Esophagus squamous epithelium (tissue), 5 donors: Measurements from ENCODE around the gene BMPER. TPM values are rescaled to one million over a fixed set of nuclear protein-coding genes. Genes with fewer than 3 reads are reported as not detected.

Source experiments
- DNase-seq: peaks from one replicate; lab custom pipeline; 2025; lab: John Stamatoyannopoulos, UW
- H3K27ac ChIP-seq, 4 donors: fragments of 200-600 bp; sonication (generic); one replicate each; pipeline ENCODE4 v1.5.1; 2016 to 2019; ENCODE audit warnings: mild to moderate bottlenecking in 1 of 4
- H3K27me3 ChIP-seq, 4 donors: fragments of 200-600 bp; sonication (generic); 1 replicate in 3 of 4; 2 replicates in 1 of 4; pipeline versions ENCODE4 v1.5.1 to v1.6.0; 2017 to 2021; ENCODE audit warnings: antibody characterized with exemption in 1 of 4
- H3K36me3 ChIP-seq, 3 donors: fragments of 200-600 bp; sonication (generic); one replicate each; pipeline ENCODE4 v1.5.1; 2016 to 2019
- H3K4me1 ChIP-seq, 3 donors: fragments of 200-600 bp; sonication (generic); one replicate each; pipeline ENCODE4 v1.5.1; 2017 to 2019
- H3K4me3 ChIP-seq, 4 donors: fragments of 200-600 bp; sonication (generic); 1 replicate in 3 of 4; 2 replicates in 1 of 4; pipeline ENCODE4 v1.5.1; 2016 to 2019; ENCODE audit warnings: mild to moderate bottlenecking in 2 of 4, moderate library complexity in 1 of 4
- H3K9me3 ChIP-seq, 3 donors: fragments of 200-600 bp; sonication (generic); one replicate each; pipeline ENCODE4 v1.5.1; 2016 to 2019
- CTCF ChIP-seq, 6 experiments: fragments of 450-650 bp in 4 of 6; fragments of 200-600 bp in 2 of 6; sonication (generic) in 2 of 6; IDR thresholded peaks; one replicate each; pipeline ENCODE4 v1.5.1; 2016 to 2019; ENCODE audit warnings: antibody characterized with exemption in 6 of 6, mild to moderate bottlenecking in 4 of 6, moderate library complexity in 4 of 6
- POLR2A ChIP-seq, 4 donors: fragments of 450-650 bp; IDR thresholded peaks; one replicate each; pipeline ENCODE4 v1.6.1; 2017; ENCODE audit warnings: antibody characterized with exemption in 4 of 4, mild to moderate bottlenecking in 4 of 4, moderate library complexity in 3 of 4
- WGBS, 2 donors: methylation state at CpG; one replicate each; pipeline ENCODE4 v1.1.5; 2018; 5-methylcytosine and 5-hydroxymethylcytosine counted together
- intact Hi-C: fragments of 100-400 bp; cut with DNase I; formaldehyde crosslinking; loops from one replicate; pipeline ENCODE4 v1.15.0; 2022
- total RNA-seq, 4 donors: library from RNA; depleted of rRNA; stranded (reverse); fragments of >200 nt; gene quantifications; one replicate each; pipeline ENCODE4 v1.1.0, GENCODE V29; 2016
- donor health status: DM: yes; HTN: yes; CAD: no.

Gene BMPER
- total RNA-seq, 4 donors from 2014 or later = 0.11 to 0.76 (median 0.34) TPM

GRCh38 chr7:33933611-33934281 lies 28.4 kb downstream of the BMPER start:
- no peaks in the 10 kb centered on the region for H3K9me3 ChIP-seq
- H3K27ac ChIP-seq = no peak overlapping the region
- no peak for DNase-seq
- H3K4me3 ChIP-seq = no peak overlapping the region
- peaks cover 0 to 15% (median 4%) of the 10 kb centered on the region in 3 donors for H3K4me1 ChIP-seq
- intact Hi-C loops = loop anchor here (5.0 kb wide), 1 partner anchor 176 kb away; no protein-coding TSS in a partner anchor
- H3K27me3 ChIP-seq = no peaks in the 10 kb centered on the region
- WGBS, 2 donors = 69 to 75% methylated on average over 4 of the region's 4 CpGs
- TF ChIP-seq CTCF (IDR thresholded peaks at IDR 0.05) = no peak
- TF ChIP-seq POLR2A (IDR thresholded peaks at IDR 0.05) = no peak
- H3K36me3 ChIP-seq = no peaks in the 10 kb centered on the region

- Histone ChIP-seq H3K4me3 (no peak overlapping the region), H3K27me3 (no peaks in the 10 kb centered on the region), H3K4me1 (peaks cover 0 to 15% (median 4%) of the 10 kb centered on the region in 3 donors), H3K36me3 (no peaks in the 10 kb centered on the region), H3K9me3 (no peaks in the 10 kb centered on the region), H3K27ac (no peak overlapping the region)
- intact Hi-C loops = loop anchor here (5.0 kb wide), 1 partner anchor 177 kb away; no protein-coding TSS in a partner anchor
- no peak for DNase-seq
- no peak for TF ChIP-seq CTCF (IDR thresholded peaks at IDR 0.05)
- no peak for TF ChIP-seq POLR2A (IDR thresholded peaks at IDR 0.05)
- WGBS, 2 donors = 77 to 87% methylated on average over 2 of the region's 2 CpGs
Measured at GRCh38 chr7:33934391-33934790, 29.1 kb downstream of the BMPER start.

- no peaks in the 10 kb centered on the region for H3K9me3 ChIP-seq
- H3K27me3 ChIP-seq = no peaks in the 10 kb centered on the region
- no peaks in the 10 kb centered on the region for H3K36me3 ChIP-seq
- H3K4me3 ChIP-seq = no peak overlapping the region
- intact Hi-C loops = no loop called here
- DNase-seq = no peak
- TF ChIP-seq POLR2A (IDR thresholded peaks at IDR 0.05) (no peak), CTCF (IDR thresholded peaks at IDR 0.05) (no peak)
- WGBS, 2 donors = 69 to 74% methylated on average over 5 of the region's 5 CpGs
- H3K4me1 ChIP-seq = peaks cover 0 to 15% (median 4%) of the 10 kb centered on the region in 3 donors
- H3K27ac ChIP-seq = no peak overlapping the region
Measured at GRCh38 chr7:33936503-33936902, 31.2 kb downstream of the BMPER start.

- Histone ChIP-seq H3K9me3 (no peaks in the 10 kb centered on the region), H3K27me3 (no peaks in the 10 kb centered on the region), H3K4me1 (peaks cover 0 to 8% (median 4%) of the 10 kb centered on the region in 3 donors), H3K4me3 (no peak overlapping the region), H3K27ac (no peak overlapping the region), H3K36me3 (no peaks in the 10 kb centered on the region)
- 89 to 95% methylated on average over 3 to 5 of the region's 5 CpGs for WGBS, 2 donors
- intact Hi-C loops = no loop called here
- TF ChIP-seq POLR2A (IDR thresholded peaks at IDR 0.05) (no peak), CTCF (IDR thresholded peaks at IDR 0.05) (no peak)
- no peak for DNase-seq
Measured at GRCh38 chr7:33937871-33938270, 32.5 kb downstream of the BMPER start.

GRCh38 chr7:33939121-33939520 lies 33.8 kb downstream of the BMPER start:
- no peak overlapping the region for H3K4me3 ChIP-seq
- WGBS, 2 donors = 86 to 92% methylated on average over 2 of the region's 2 CpGs
- DNase-seq = no peak
- no peaks in the 10 kb centered on the region for H3K4me1 ChIP-seq
- no peaks in the 10 kb centered on the region for H3K36me3 ChIP-seq
- H3K27me3 ChIP-seq = no peaks in the 10 kb centered on the region
- intact Hi-C loops = no loop called here
- no peaks in the 10 kb centered on the region for H3K9me3 ChIP-seq
- no peak overlapping the region for H3K27ac ChIP-seq
- TF ChIP-seq CTCF (IDR thresholded peaks at IDR 0.05) (no peak), POLR2A (IDR thresholded peaks at IDR 0.05) (no peak)
